Germinal center (tissue), 1 donor: ENCODE measurements around the gene SETD4.

Experiments
- DNase-seq: peaks from one replicate; pipeline ENCODE4 v3.0.0; 2012; ENCODE audit warnings: mixed read lengths, low spot score

The SETD4 gene

GRCh38 chr21:36005018-36005417 lies 55.3 kb downstream of the SETD4 start:
- no peak for DNase-seq

GRCh38 chr21:36004441-36004840 lies 55.9 kb downstream of the SETD4 start:
- no peak for DNase-seq

- DNase-seq = no peak
Observed at GRCh38 chr21:36003776-36004175, 56.5 kb downstream of the SETD4 start.

GRCh38 chr21:35996217-35996616 lies 64.1 kb downstream of the SETD4 start:
- DNase-seq = no peak

- no peak for DNase-seq
Observed at GRCh38 chr21:35995522-35996088, 64.7 kb downstream of the SETD4 start.

- no peak for DNase-seq
Observed at GRCh38 chr21:35994613-35995012, 65.7 kb downstream of the SETD4 start.

GRCh38 chr21:35993875-35994490 lies 66.3 kb downstream of the SETD4 start:
- DNase-seq = no peak

- no peak for DNase-seq
Observed at GRCh38 chr21:35991131-35991530, 69.2 kb downstream of the SETD4 start.

GRCh38 chr21:35990609-35991008 lies 69.7 kb downstream of the SETD4 start:
- DNase-seq = no peak

- no peak for DNase-seq
Observed at GRCh38 chr21:35989138-35989735, 71.1 kb downstream of the SETD4 start.

GRCh38 chr21:35988416-35989137 lies 71.7 kb downstream of the SETD4 start:
- no peak for DNase-seq

GRCh38 chr21:35987475-35987874 lies 72.9 kb downstream of the SETD4 start:
- DNase-seq = no peak

GRCh38 chr21:35984654-35985361 lies 75.5 kb downstream of the SETD4 start:
- DNase-seq = no peak
